HG03060 (cell line): ENCODE data around the gene GNRHR.
"Not testable (repeated sequence)": the region's sequence is repeated elsewhere in the genome, so short reads cannot be mapped to it uniquely, and the experiment has no call there.

Experiments used
- ATAC-seq: cut with Tn5 transposase; IDR thresholded peaks from one replicate; pipeline ENCODE4 v1.9.1; 2021; ENCODE audit warnings: low read depth, moderate number of reproducible peaks; ENCODE audit not compliant: unreplicated experiment

GNRHR gene

DNA sequence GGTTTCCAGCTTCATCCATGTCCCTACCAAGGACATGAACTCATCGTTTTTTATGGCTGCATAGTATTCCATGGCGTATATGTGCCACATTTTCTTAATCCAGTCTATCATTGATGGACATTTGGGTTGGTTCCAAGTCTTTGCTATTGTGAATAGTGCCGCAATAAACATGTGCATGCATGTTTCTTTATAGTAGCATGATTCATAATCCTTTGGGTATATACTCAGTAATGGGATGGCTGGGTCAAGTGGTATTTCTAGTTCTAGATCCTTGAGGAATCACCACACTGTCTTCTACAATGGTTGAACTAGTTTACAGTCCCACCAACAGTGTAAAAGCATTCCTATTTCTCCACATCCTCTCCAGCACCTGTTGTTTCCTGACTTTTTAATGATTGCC, 23.7 kb downstream of the GNRHR start:
- ATAC-seq: not testable (repeated sequence)

DNA sequence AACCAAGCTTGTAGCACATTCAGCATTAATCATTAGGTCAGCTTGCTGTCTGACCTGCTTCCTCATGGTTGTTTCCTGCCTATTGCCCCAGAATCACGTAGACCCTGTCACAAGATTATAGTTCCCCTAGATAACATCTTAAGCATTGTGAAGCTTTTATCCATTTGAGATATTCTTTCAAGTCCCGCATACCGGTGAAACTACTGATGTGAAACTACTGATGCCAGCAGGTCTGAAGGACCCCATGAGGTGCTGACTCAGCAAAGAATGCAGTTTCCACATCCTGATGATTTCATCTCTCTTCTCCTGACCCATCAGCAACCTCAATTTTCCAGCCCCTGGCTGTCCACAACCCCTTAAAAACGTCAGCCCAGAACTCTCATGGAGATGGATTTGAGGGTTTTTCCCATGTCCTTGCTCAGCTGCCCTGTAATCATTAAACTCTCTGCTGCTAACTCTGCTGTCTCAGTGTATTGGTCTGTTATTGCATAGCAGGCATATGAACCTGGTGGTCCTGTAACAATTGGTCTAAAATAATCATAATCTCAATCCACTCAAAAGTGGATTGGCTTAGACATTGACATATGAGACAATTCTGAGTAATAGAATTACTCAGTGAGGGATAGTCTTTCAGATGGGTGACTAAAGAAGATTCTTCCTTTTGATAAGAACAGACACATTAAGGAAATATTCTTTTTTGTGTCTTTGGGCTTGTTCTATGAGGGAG, 26.9 kb downstream of the GNRHR start:
- ATAC-seq: no peak

DNA sequence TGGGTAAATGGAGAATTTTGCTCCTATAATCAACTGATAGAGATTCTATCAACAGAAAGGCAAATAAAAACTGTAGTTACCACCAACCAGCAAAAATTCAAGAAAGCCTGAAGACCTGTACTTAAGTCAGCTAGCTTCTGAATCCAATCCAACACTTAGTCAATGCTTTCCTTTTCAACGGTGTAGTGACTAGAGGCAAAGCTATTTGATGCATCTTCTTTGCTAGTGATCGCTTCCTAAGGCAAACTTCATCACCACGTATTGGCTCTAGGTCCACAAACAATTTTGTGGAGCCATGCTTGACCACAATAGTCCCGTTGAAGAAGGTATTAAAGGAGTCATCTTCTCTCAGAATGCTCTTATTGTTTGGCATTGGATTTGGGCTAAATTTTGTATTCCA, 28.2 kb downstream of the GNRHR start:
- ATAC-seq: no peak

DNA sequence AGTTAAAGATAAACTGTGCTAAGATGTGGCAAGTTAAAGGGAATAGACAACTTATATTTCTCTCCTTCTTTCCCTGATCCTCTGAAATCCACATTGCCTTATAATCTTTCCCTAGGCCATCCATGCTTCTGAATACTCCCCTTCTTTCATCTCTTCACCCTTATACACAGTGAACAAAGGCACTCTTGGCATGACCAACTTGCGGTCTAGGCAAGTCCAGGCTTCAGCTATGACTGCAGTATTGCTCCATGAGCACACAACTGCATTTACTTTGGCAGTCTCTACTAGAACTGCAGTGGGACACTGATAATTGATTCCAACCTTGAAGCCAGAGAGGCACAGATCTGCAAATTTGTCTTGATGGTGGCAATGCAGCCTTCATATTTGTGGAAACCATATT, 29.1 kb downstream of the GNRHR start:
- no peak for ATAC-seq

DNA sequence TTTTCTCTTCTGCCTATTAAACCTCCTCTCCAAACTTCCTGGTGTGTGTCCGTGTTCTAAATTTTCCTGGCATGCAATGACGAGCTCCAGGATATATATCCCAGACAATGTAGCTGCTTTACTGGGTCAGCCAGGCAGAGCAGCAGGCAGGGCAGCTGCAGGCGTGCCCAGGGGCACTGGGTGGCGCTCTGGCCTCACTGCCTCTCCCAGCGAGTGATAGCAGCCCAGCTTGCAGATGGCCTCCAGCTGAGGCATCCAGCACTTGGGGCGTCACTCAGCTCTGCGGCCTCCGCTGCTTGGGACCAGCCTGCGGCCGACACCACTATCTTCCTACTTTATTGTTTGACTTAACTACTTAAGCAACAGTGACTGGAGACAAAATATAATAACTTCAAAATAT, 30.2 kb downstream of the GNRHR start:
- ATAC-seq: no peak

DNA sequence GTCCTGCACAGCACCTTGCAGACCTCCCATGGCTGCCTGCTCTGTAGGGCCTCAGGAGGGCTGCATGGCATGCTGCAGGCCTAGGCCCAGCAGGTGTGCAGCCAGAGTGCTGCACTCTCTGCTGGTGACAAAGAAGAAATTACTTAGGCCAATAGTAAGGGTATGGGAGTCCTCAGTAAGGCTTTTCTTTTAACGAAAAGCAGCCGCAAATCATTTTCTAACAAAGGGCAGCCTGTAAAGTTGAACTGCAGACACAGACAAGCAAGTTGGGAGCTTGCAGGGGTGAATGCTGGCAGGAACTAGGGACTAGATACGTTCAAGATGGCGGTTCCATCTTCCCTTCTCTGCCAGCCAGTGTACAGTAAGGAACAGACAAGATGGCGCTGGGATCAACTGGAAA, 30.8 kb downstream of the GNRHR start:
- ATAC-seq: no peak

DNA sequence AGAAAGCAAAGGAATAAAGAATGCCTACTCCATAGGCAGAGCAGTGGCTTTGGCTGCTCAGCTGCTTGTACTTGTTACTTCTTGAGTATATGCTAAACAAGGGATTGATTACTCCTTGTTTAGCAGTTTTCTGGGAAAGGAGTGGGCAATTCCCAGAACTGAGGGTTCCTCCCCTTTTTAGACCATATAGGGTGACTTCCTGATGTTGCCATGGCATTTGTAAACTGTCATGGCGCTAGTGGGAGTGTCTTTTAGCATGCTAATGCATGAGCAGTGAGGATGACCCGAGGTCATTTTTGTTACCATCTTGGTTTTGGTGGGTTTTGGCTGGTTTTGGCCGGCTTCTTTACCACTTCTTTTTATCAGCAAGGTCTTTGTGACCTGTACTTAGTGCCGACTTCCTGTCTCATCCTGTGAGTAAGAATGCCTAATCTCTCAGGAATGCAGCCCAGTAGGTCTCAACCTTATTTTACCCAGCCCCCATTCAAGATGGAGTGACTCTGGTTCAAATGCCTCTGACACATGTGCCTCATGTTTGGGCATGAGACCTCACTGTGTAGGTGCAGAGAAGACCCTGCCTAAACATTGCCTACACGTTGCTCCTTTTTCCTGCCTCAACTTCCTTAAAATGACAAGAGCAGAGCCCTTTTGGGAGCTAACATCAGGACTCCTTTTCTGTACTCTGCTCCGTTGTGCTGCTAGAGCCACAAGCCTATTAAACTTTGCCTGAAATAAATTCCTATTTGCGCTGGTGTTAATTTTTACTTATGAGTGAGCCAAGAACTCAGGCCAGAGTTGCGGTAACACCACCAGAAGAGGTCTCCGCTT, 32.2 kb downstream of the GNRHR start:
- ATAC-seq: no peak

DNA sequence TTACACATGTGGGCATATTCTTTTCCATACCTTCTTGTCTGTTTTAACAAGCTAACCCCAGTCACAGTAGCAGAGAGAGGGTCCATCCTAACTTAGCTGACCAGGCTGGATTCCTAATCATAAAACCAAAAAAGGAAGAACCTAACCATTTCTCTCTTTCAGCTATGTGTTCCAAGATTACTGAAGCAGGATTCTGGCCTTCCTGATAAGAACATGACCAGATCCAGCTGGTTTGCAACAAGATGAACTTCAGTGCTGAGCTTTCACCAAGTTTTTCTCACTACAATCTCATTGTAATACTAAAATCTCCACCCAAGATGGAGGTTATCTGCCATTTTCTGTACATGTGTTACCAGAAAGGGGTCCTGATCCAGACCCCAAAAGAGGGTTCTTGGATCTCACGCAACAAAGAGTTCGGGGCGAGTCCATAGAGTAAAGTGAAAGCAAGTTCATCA, 32.8 kb downstream of the GNRHR start:
- no peak for ATAC-seq

DNA sequence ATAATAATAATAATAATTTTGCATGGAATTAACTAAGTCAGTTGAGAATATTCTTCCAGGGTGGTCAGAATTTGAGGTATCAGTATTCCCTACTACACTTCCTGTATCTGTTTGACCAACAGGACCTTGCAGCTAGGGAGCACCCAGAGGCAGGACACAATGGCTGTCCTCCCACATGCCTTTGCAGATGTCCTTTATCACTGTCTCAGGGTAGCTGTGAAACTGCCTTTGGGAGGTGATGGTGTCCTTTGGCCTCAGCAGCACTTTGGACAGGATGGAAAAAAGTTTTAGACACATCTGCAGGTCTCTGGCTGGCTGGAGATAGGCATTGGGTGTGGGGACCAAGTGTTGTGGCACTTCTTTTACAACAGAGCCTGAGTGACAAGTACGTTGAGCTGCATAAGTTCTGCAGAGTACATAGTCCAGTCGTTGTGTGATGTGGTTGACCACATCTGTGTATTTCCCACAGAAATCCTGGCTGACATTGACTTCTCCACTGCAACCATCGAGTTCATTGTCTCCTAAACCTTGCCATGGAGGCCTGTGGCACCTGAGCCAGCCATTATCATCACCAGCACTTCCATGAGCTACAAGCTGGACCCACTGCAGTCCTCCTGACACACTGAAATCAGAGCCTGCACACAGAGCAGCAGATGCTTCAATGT, 34.1 kb downstream of the GNRHR start:
- no peak for ATAC-seq

DNA sequence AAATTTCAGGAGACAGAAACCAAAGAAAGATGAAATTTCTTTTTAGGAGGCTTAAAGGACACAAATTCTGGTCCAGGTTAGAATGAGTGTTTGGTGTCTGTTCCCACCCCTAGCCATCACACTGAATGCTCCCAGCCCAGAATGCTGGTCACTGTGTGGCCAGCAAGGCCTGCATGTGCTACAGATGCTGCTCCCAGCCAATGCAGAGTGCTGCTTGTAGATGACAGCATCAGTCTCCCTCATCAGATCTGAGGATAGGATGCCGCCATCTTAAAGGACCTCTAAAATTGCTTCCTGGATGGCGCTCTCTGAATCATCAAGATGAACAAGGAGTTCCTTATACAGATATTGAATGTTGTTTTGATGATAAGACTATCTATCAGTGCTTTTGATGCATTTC, 35.3 kb downstream of the GNRHR start:
- ATAC-seq: no peak

DNA sequence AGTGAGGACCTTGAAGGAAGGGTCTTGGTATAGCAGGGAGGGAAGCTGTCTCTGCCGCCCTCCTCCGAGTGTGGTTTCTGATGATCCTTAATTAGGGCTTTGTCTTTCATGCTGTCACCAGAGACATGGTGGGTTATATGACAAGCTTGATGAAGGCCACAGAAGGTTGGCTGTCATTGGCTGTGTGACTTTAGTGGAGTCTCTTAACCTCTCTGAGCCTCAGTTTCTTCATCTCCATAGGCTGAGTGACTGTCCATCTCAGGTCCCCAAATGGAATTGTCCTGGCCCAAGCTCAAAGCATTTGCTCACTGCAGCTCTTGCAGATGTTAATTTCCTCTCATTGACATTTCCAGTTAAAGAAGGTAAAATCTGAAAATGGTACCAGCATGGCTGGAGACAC, 36.6 kb downstream of the GNRHR start:
- no peak for ATAC-seq

DNA sequence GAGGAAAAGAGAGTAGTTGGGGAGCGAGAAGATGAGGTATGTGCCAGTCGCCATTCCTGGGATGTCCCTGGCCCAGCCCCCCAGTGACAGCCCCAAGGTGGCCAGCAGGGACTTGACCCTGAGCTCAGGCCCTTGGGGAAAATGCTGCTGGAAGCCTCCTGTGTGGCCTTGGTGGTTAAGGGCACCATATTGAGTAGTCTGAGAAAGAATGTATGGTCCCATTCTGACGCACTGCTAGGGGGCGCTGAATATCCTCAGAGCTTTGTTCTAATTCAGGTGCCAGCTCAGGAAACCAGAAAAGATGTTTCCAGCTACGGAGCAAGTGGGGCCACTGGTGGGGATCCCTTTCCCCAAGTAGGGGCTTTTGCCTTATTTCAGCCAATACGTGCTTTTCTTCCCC, 39.2 kb downstream of the GNRHR start:
- ATAC-seq: no peak

DNA sequence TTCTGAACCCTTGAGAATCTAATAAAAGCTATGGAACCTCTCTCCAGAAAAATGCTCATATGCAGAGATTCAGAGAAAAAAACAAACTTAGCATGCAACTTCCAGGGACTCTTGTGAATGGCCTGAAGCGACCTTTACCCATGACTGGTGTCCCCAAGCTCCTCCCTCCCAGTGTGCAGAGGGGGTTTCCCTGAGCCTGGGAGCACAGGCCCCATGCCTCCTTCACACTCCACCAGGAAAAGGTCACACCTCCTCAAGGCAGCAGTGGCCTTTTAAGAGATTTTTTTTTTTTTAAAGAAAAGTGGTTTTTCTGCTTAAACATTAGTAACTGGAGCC, 40.0 kb downstream of the GNRHR start:
- ATAC-seq: peak; percentile 48

DNA sequence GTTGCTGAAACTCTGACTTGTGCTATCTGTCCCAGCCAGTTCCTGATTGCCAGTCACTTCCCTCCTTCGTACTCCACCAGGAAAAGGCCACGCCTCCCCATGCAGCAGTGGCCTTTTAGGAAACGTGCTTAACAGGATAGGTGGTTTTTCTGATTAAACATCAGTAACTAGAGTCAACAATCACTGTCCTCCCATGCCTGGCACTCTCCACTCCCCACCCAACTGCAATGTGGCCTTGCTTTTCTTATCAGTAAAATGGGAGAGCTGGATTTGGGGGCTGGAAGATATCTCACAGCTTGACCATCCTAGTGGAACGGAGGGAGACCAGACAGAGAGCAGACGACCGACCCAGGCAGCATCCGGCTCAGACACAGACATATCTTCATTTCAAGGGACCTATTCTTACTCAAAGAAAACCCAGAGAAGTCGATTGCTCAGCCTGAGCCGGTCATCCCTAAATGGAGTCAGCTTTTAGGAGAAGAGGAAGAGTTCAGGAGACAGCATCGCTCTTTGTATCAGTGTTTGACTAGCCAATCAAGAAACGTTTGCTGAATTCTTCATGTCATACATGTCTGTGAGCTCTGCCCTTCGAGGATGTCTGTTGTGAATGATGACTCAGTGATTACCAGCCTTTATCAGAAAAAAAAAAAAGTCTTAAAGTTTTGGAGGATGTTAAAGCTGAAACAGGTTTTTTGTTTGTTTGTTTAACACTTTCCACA, 40.5 kb downstream of the GNRHR start:
- ATAC-seq: no peak

DNA sequence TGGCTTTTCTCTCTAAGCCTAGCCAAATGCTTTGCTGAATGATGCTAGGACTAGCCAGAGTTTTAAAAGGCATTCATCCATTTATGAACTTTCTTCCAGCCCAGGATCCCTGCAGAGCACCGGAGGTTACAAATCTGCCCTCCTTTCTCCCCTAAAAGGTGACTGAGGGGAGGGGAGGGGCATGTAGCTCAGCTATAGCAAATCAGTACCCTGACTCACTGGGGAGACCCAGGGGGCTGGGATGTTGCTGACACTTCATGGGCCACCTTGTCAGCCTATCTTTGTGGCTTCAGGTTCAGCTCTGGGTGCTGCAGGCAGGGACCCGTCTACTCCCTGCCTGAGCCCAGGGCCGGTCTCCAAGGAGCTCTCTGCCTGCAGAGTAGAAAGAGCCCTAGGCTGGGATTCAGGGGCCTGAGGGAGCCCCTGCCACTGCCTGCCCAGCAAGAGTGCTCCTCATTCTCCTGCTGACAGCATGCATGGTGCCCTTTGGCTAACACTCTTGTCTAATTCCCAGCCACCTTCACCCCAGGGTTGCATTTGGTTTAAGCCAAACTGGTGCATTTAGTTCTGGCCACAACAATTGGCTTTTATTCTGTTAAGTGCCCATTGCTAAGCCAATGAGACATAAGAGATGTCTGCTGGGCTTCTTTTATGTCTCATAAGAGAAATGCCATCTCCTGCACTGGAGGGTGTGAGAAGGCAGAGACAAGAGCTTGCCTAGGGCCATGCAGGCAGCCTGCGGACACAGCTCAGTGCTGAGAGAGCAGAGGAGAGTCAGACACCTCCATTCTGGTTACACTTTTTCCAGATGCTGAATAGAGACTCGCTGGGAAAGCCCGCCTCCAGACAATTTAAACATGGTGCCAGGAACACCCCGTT, 41.3 kb downstream of the GNRHR start:
- no peak for ATAC-seq

DNA sequence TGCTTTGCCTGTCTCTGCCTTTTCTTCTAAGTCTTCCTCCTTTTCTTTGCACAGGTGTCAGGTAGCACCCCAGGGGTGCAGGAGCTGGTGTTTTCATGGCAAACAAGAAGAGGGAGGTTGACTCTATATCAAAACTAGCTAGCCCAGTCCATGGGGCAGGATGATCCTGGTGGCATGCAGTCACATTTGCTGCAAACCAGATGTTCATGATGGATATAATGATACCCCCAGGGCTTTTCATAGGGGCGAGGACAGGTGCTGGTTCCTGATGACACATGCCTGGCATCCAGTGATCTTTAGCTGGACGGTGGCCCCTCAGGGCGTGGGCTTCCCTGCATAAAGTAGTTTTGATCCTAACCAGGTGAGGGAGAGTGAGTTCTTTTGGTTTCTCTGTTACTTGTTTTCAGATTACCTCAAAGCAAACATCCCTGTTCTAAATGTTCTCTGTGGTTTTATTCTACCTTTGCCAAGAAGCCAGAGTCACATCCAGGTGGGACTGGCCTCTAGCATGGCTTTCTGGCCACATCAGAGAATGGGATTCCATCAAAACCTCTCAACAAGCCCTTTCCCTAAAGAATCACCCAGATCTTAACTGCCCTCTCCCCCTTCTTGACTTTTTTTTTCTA, 42.1 kb downstream of the GNRHR start:
- ATAC-seq: no peak

DNA sequence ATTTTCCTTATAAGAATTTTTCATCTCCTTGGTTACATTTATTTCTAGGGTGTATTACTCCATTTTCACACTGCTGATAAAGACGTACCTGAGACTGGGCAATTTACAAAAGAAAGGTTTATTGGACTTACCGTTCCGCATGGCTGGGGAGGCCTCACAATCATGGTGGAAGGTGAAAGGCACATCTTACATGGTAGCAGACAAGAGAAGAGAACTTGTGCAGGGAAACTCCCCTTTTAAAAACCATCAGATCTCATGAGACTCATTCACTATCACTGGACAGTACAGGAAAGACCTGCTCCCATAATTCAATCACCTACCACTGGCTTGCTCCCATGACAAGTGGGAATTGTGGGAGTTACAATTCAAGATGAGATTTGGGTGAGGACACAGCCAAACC, 47.5 kb downstream of the GNRHR start:
- not testable (repeated sequence) for ATAC-seq

DNA sequence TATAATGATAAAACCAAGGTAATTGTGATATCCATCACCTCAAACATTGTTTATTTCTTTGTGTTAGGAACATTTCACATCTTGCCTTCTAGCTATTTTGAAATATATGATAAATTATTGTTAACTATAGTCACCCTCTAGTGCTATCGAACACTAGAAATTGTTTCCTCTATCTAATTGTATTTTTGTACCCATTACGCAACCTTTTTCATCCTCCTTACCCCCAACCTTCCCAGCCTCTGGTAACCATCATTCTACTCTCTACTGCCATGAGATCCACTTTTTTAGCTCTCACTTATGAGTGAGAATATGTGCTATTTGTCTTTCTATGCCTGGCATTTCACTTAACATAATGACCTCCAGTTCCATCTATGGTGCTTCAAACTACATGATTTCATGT, 49.3 kb downstream of the GNRHR start:
- no peak for ATAC-seq

DNA sequence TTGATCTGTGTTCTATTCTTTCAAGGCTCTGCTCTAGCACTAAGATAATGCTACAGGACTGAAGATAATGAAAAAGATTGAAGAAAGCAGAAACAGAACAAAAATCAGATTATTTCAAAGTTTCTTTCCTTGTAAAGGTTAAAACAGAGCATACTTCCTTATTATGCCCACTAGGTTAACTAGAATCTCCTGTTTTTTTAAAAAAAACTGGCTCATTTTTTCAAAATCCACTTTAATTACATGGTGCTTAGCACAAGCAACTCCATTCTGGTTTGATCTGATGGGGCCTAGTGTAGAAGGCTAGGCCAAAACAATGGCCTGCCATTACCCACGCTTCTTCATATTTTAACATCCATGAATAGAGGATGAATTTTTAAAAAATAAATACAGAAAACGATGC, 52.0 kb downstream of the GNRHR start:
- ATAC-seq: no peak

DNA sequence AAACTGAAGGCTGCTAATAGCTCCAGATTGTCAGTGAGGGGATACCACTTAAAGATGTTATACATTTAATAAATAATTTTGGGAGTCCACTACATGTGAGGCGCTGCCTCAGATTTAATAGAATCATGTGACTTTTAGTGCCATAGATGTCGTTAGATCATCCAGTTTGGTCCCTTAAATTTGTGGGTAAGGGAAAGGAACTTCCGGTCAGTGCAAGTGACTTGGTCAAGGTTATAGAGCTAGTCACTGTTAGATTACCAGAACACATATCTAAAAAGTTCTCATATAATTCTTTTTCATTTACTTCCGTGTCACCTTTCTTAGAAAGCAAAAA, 52.7 kb downstream of the GNRHR start:
- ATAC-seq: no peak
